ENCODE results near the gene APOL2. TPM values are rescaled to one million over a fixed set of nuclear protein-coding genes. Genes with fewer than 3 reads are reported as not detected.
A peak's percentile ranks its signal among the peaks of the same experiment; 100 is the strongest.
"Not testable (repeated sequence)": the region's sequence is repeated elsewhere in the genome, so short reads cannot be mapped to it uniquely, and the experiment has no call there.

The APOL2 gene
- polyA plus RNA-seq, 6 donors from 2014 or later = 5.9 to 11.8 (median 8.0) TPM

GRCh38 chr22:36257948-36258670 lies 18.8 kb upstream of the APOL2 start:
- no peaks in the 10 kb centered on the region for H3K9me3 Mint-ChIP-seq
- no peaks in the 10 kb centered on the region for H3K27me3 Mint-ChIP-seq
- DNase-seq (no peak), ATAC-seq (ENCODE audit: low read depth in 2 of 2) (no peak)
- peak overlapping the region in 3 of 6 donors; percentile 3 to 66 (median 12) for H3K27ac Mint-ChIP-seq
- peak overlapping the region in 1 of 8 donors; percentile 31 for H3K4me3 Mint-ChIP-seq
- peaks cover 9 to 11% of the 10 kb centered on the region in 2 donors for H3K36me3 Mint-ChIP-seq
- peaks cover 19 to 35% (median 22%) of the 10 kb centered on the region in 3 donors for H3K4me1 Mint-ChIP-seq

DNA sequence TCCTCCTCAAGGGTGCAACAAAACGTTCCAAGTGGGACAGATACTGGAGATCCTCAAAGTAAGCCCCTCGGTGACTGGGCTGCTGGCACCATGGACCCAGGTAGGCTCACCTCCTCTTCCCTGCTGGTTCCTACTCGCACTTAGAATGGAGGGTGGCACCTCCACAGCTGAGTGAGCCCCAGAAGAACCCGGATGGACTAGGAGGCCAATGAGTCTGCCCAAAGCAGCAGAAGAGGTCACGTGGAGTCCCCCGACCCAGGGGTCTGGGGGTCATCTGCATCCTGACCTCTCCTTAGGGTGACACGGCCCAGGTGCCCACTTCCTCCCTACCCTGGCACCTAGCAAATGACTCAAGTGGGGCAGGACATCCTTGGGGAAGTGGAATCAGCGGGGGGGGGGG lies 18.0 kb upstream of the APOL2 start:
- DNase-seq (no peak), ATAC-seq (ENCODE audit: low read depth in 2 of 2) (no peak)
- H3K9me3 Mint-ChIP-seq = no peaks in the 10 kb centered on the region
- peaks cover 27 to 43% (median 30%) of the 10 kb centered on the region in 3 donors for H3K4me1 Mint-ChIP-seq
- H3K27ac Mint-ChIP-seq = peak overlapping the region in 1 of 6 donors; percentile 59
- H3K27me3 Mint-ChIP-seq = no peaks in the 10 kb centered on the region
- peaks cover 3 to 9% of the 10 kb centered on the region in 2 donors for H3K36me3 Mint-ChIP-seq
- peak overlapping the region in 1 of 8 donors; percentile 31 for H3K4me3 Mint-ChIP-seq

DNA sequence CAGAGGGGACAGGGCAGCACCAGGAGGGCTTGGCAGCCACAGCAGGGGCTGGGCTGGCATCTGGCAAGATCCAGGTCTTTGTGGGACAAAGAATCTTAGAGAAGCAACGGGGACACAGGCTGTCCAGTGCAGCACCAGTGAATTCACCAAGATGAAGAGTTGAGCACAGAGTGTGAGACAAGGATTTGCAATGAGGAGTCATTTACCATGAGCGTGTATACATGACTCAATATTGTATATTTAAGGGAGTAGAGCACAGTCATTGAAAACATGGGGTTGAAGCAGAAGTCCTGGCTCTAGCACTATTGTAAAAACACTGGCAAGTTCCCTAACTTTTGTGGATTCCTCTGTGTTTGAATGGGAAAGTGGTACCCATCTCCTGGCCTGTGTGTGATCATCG lies 17.2 kb upstream of the APOL2 start:
- DNase-seq = no peak
- no peaks in the 10 kb centered on the region for H3K27me3 Mint-ChIP-seq
- H3K36me3 Mint-ChIP-seq = peaks cover 0 to 9% of the 10 kb centered on the region in 2 donors
- peak overlapping the region in 4 of 6 donors; percentile 50 to 75 (median 64) for H3K27ac Mint-ChIP-seq
- H3K9me3 Mint-ChIP-seq = no peaks in the 10 kb centered on the region
- H3K4me1 Mint-ChIP-seq = peaks cover 27 to 49% (median 30%) of the 10 kb centered on the region in 3 donors
- ATAC-seq (ENCODE audit: low read depth in 2 of 2) = no peak
- no peak overlapping the region for H3K4me3 Mint-ChIP-seq

DNA sequence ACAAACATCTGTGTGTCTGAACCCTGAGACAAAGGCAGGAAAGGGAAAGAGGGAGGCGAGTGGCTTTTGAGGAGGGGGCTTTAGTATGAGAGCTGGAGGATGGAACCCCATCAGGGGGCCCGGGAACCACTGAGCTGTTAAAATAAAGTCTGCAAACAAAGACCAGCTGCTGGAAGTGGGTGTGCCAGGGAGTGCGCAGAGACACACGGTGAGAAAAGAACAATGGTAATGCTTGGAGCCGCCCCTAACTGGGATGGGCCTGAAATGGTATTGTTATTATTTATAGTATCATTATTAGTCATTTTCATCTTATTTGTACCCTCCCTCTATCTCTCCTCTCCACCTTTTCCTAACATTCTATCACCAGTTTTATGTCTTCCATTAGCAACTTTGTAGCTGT lies 16.2 kb upstream of the APOL2 start:
- Mint-ChIP-seq H3K27ac (peak overlapping the region in 1 of 6 donors; percentile 59), H3K4me1 (peaks cover 27 to 49% (median 30%) of the 10 kb centered on the region in 3 donors), H3K4me3 (peak overlapping the region in 2 of 8 donors; percentile 38 to 55)
- not testable (repeated sequence) for H3K36me3 Mint-ChIP-seq; H3K9me3 Mint-ChIP-seq; DNase-seq; ATAC-seq (ENCODE audit: low read depth in 2 of 2); H3K27me3 Mint-ChIP-seq

GRCh38 chr22:36253523-36254490 lies 14.5 kb upstream of the APOL2 start:
- no peak for DNase-seq
- H3K27ac Mint-ChIP-seq = peak overlapping the region; percentile 88 to 97 (median 93)
- peaks cover 0 to 5% (median 0%) of the 10 kb centered on the region in 7 donors for H3K9me3 Mint-ChIP-seq
- H3K36me3 Mint-ChIP-seq = peaks cover 0 to 9% of the 10 kb centered on the region in 2 donors
- ATAC-seq (ENCODE audit: low read depth in 2 of 2) = no peak
- H3K27me3 Mint-ChIP-seq = no peaks in the 10 kb centered on the region
- H3K4me3 Mint-ChIP-seq = peak overlapping the region; percentile 80 to 98 (median 94)
- peaks cover 24 to 43% (median 27%) of the 10 kb centered on the region in 3 donors for H3K4me1 Mint-ChIP-seq

GRCh38 chr22:36252754-36253522 lies 13.6 kb upstream of the APOL2 start, which contains the start of gene APOL1:
APOL1 (plus strand) TSS chr22:36253133; CDS start chr22:36254956, 1,823 bp downstream.
- peak; percentile 95 to 96 for ATAC-seq (ENCODE audit: low read depth in 2 of 2)
- H3K4me1 Mint-ChIP-seq = peaks cover 18 to 35% (median 20%) of the 10 kb centered on the region in 3 donors
- peak within 1 kb of the TSS; percentile 88 to 97 (median 93) for H3K27ac Mint-ChIP-seq
- H3K36me3 Mint-ChIP-seq = peaks cover 0 to 2% of the 10 kb centered on the region in 2 donors
- H3K27me3 Mint-ChIP-seq = no peaks in the 10 kb centered on the region
- H3K4me3 Mint-ChIP-seq = peak within 1 kb of the TSS; percentile 80 to 98 (median 94)
- H3K9me3 Mint-ChIP-seq = peaks cover 0 to 5% (median 0%) of the 10 kb centered on the region in 7 donors
- DNase-seq = peak; percentile 40

DNA sequence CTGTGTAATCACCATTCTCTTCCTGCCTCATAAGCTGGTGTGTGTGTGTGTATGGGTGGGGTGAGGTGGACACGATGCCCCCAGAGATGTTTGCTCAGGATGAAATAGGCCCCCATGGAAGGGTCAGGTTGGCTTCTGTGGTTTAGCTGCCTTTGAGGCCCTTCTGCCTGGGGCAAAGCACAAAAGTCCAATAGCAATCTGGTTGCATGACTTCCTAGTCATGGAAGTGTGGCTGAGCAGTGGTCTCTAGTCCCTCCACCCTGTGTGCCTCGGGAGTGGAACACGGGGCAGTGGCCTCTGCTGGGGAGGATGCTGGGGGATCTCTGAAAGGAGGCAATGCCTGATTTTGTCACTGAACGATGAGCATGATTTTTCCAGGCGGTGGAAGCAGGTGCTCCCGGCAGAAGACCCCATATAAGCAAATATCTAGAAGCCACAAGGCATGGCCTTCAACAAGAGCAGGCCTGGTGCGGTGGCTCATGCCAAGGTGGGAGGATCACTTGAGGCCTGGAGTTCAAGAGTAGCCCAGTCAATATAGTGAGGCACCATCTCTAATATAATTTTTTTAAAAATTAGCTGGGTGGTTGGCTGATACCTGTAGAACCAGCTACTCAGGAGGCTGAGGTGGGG lies 12.8 kb upstream of the APOL2 start:
- peaks cover 15 to 35% (median 20%) of the 10 kb centered on the region in 3 donors for H3K4me1 Mint-ChIP-seq
- not testable (repeated sequence) for H3K9me3 Mint-ChIP-seq; H3K36me3 Mint-ChIP-seq; H3K27me3 Mint-ChIP-seq; ATAC-seq (ENCODE audit: low read depth in 2 of 2); DNase-seq
- peak overlapping the region in 7 of 8 donors; percentile 39 to 98 (median 86) for H3K4me3 Mint-ChIP-seq
- H3K27ac Mint-ChIP-seq = peak overlapping the region in 3 of 6 donors; percentile 93 to 97 (median 93)

DNA sequence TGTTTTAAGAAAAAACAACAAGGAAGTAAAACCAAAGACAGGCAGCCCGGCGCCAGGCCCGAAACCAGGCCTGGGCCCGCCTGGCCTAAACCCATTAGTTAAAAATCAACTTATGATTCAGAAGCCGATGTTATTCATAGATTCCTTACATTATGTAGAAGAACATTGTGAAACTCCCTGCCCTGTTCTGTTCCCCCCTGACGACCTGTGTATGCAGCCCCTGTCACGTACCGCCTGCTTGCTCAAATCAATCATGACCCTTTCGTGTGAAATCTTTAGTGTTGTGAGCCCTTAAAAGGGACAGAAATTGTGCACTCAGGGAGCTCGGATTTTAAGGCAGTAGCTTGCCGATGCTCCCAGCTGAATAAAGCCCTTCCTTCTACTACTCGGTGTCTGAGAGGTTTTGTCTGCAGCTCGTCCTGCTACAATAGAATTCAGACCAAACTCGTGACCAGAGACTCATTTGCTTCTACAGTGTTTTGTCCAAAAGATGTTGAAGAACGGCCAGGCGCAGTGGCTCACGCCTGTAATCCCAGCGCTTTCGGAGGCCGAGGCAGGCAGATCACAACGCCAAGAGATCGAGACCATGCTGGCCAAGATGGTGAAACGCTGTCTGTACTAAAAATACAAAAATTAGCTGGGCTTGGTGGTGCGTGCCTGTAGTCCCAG lies 11.1 kb upstream of the APOL2 start:
- Mint-ChIP-seq H3K4me1 (peaks cover 15 to 31% (median 20%) of the 10 kb centered on the region in 3 donors), H3K27ac (peak overlapping the region in 2 of 6 donors; percentile 22 to 39), H3K4me3 (peak overlapping the region in 2 of 8 donors; percentile 44 to 59)
- not testable (repeated sequence) for H3K36me3 Mint-ChIP-seq; ATAC-seq (ENCODE audit: low read depth in 2 of 2); H3K9me3 Mint-ChIP-seq; H3K27me3 Mint-ChIP-seq; DNase-seq

DNA sequence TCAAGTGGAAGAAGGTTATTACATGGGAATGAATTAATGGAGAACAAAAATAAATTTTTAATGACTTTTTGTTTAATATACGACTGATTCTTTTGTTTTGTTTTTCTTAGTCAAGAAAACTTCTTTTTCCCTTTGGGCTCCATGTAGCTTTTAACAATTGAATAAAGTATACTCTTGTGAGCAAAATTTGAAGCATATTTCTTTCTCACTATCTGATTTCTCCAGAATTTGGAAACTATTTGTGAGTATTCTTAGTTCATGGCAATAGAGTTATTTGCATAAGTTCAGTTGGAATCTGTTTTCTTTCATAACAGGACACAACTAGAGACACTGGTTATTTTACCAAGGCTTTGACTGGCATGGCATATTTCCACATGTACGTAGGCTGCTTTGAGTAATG lies 9.8 kb upstream of the APOL2 start:
- H3K4me1 Mint-ChIP-seq = peaks cover 18 to 24% (median 19%) of the 10 kb centered on the region in 3 donors
- H3K4me3 Mint-ChIP-seq = no peak overlapping the region
- ATAC-seq (ENCODE audit: low read depth in 2 of 2) = no peak
- no peak for DNase-seq
- H3K27ac Mint-ChIP-seq = no peak overlapping the region
- H3K36me3 Mint-ChIP-seq = peaks cover 0 to 7% of the 10 kb centered on the region in 2 donors
- H3K27me3 Mint-ChIP-seq = peaks cover 0 to 6% (median 0%) of the 10 kb centered on the region in 3 donors
- H3K9me3 Mint-ChIP-seq = peaks cover 0 to 5% (median 0%) of the 10 kb centered on the region in 7 donors

DNA sequence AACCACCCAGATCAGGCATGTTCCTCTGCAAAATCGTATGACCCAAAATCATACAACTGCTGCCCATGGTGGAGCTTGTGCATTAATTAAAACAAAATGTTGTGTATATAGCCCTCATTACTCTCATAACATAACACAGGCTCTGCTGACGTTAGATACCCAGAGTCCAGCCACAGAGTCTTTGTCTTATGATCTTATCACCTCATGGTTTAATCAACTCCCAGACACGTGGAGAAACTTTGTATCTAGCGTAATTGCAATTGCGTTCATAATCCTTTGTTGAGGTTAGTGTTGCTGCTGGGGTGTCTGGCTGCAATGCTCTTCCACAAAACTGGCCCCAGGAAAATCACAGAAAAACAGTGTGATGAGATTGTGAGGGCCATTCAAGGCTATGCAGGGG lies 8.6 kb upstream of the APOL2 start:
- H3K36me3 Mint-ChIP-seq = peaks cover 0 to 7% of the 10 kb centered on the region in 2 donors
- H3K4me1 Mint-ChIP-seq = peaks cover 7 to 12% (median 9%) of the 10 kb centered on the region in 3 donors
- no peak for DNase-seq
- H3K9me3 Mint-ChIP-seq = peaks cover 0 to 5% (median 3%) of the 10 kb centered on the region in 7 donors
- peaks cover 0 to 6% (median 0%) of the 10 kb centered on the region in 3 donors for H3K27me3 Mint-ChIP-seq
- H3K4me3 Mint-ChIP-seq = no peak overlapping the region
- H3K27ac Mint-ChIP-seq = no peak overlapping the region
- no peak for ATAC-seq (ENCODE audit: low read depth in 2 of 2)

- Mint-ChIP-seq H3K9me3 (peaks cover 3 to 11% (median 4%) of the 10 kb centered on the region in 7 donors), H3K27ac (peak overlapping the region in 1 of 6 donors; percentile 59), H3K4me3 (no peak overlapping the region), H3K36me3 (peaks cover 0 to 7% of the 10 kb centered on the region in 2 donors), H3K4me1 (peaks cover 0 to 3% (median under 1%) of the 10 kb centered on the region in 3 donors), H3K27me3 (peaks cover 0 to 6% (median 0%) of the 10 kb centered on the region in 3 donors)
- ATAC-seq (ENCODE audit: low read depth in 2 of 2) = no peak
- no peak for DNase-seq
Measured at GRCh38 chr22:36246718-36247117, 7.4 kb upstream of the APOL2 start.
